Fibroblast of peridontal ligament (primary cell): Measurements from ENCODE around the gene MLLT3.

Experiments
- DNase-seq: peaks from one replicate; pipeline ENCODE4 v3.0.0-alpha.2; 2010; ENCODE audit errors: extremely low read depth

The MLLT3 gene

GRCh38 chr9:20305452-20305851, 316.8 kb downstream of the MLLT3 start:
- DNase-seq, result no peak

GRCh38 chr9:20303996-20304395, 318.3 kb downstream of the MLLT3 start:
- DNase-seq, result no peak

GRCh38 chr9:20303066-20303465, 319.2 kb downstream of the MLLT3 start:
- DNase-seq, result no peak

- no peak for DNase-seq
These were observed 320.1 kb downstream of the MLLT3 start for GRCh38 chr9:20302197-20302596.

DNA sequence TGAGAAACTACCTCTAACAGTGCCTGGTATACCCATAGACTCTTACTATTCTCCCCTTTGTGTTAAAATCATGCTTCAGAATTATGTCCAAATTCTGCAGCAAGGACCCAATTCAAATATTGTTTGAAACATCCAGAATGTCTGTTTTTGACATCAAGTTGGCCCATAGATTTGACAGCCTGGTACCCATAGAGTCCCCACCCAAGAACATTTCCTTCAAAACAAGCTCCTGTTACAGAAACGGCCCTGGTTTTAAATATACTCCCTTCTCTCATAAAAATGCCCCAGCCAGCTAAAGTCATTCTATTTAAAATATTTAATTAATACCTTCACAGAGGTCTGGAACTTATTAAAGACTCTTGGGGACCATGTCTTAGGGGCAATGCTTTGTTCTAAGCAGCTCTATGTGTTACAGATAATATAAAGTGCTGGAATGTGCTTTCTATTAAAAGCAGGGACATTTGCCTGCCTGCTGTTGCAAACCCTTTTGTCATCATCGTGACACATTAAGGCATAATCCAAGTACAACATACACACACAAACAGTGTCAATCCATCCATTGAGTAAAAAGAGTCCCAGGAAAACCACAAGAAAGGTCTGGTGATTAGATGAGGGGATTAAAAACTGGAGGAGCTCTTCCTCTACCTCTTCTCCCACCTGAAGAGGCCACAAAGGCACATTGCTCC, 321.7 kb downstream of the MLLT3 start:
- no peak for DNase-seq

GRCh38 chr9:20297646-20298084, 324.6 kb downstream of the MLLT3 start:
- DNase-seq, result peak; percentile 45

- no peak for DNase-seq
These were observed 326.7 kb downstream of the MLLT3 start for GRCh38 chr9:20295555-20295954.

DNA sequence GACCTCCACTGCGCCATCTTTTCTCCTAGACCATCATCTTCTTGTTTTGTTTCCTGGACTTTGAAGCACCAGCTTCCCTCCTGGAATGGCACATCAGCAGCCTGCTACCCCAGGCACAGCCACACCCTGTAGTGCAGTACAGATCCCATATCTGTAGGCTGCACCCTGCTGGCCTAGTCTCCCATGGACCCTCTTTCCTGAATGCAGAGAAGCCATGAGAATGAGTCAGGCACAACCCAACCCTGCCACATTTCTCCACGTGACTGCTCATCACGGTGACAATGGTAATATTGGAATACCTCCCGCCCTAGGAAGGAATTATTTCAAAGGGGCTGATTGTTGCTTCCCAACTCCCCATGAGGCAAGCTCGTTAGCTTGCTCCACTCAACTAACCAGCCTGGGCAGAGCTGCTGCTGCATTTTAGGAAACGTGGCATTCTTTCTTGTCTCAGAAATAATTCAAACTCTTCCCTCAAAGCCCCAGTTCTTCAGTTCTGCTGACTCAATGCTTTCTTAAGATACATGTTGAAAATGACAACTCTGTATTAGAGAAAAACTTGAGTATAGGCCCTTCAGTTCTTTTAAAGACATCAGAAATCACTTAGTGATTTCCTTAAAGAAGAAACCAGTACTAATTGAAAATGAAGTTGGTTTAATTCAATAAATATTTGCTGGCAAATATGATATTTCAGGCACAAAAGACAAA, 328.1 kb downstream of the MLLT3 start:
- no peak for DNase-seq

DNA sequence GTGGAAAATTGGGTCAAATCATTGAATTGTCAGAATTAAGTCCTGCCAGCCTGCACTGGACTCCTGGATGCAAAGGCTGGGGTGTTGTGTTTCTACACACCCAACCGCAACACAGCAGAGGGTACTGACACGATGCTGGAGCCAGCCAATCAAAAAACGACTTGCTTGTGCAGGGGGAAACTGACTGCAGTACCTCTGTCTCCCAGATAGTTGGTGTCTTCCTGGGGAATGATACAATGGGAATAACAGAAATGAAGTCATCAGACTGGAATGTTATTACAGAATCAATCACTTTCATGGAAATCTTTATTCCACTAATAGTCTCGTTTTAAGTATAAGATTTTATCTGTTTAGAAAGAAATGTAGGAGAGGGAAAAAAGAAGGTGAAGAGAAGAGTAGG, 330.3 kb downstream of the MLLT3 start:
- peak; percentile 21 for DNase-seq
